Neural progenitor cell (in vitro differentiated cells): ENCODE data around the gene CSF3R. TPM values are rescaled to one million over a fixed set of nuclear protein-coding genes. Genes with fewer than 3 reads are reported as not detected.

ENCODE experiments used
- DNase-seq: peaks from one replicate; pipeline ENCODE4 v3.0.0-alpha.2; 2016; ENCODE audit warnings: low spot score
- H2AFZ ChIP-seq: fragments of 200-600 bp; sonication (generic); replicated peaks from 2 replicates; pipeline ENCODE4 v1.6.1; 2016; ENCODE audit warnings: antibody characterized with exemption
- H3F3A ChIP-seq: fragments of 200-600 bp; sonication (generic); 2 replicates; pipeline ENCODE4 v1.6.1; 2016; ENCODE audit warnings: antibody characterized with exemption, low read depth
- H3K27ac ChIP-seq: fragments of 200-600 bp; sonication (generic); 2 replicates; pipeline ENCODE4 v1.5.1; 2016; ENCODE audit warnings: mild to moderate bottlenecking
- H3K27me3 ChIP-seq: fragments of 200-600 bp; sonication (generic); 2 replicates; pipeline ENCODE4 v1.6.1; 2016; ENCODE audit warnings: mild to moderate bottlenecking, moderate library complexity
- H3K36me3 ChIP-seq: fragments of 200-600 bp; sonication (generic); 2 replicates; pipeline ENCODE4 v1.5.1; 2016
- H3K4me1 ChIP-seq: fragments of 200-600 bp; sonication (generic); 2 replicates; pipeline ENCODE4 v1.6.1; 2016; ENCODE audit warnings: mixed run types
- H3K4me2 ChIP-seq: fragments of 200-600 bp; sonication (generic); 2 replicates; pipeline ENCODE4 v1.6.1; 2016
- H3K4me3 ChIP-seq: fragments of 200-600 bp; sonication (generic); 2 replicates; pipeline ENCODE4 v1.5.1; 2016
- H3K79me2 ChIP-seq: fragments of 200-600 bp; sonication (generic); 2 replicates; pipeline ENCODE4 v1.6.1; 2016; ENCODE audit warnings: low read depth
- H3K9ac ChIP-seq: fragments of 200-600 bp; sonication (generic); 2 replicates; pipeline ENCODE4 v1.6.1; 2016
- H3K9me3 ChIP-seq: fragments of 200-600 bp; sonication (generic); 2 replicates; pipeline ENCODE4 v1.5.1; 2016; ENCODE audit warnings: low read depth
- H4K20me1 ChIP-seq: fragments of 200-600 bp; sonication (generic); 2 replicates; pipeline ENCODE4 v1.6.1; 2016; ENCODE audit warnings: low read depth
- H3K27ac Mint-ChIP-seq: 3 replicates; pipeline ENCODE4 v1.8.0; 2021; ENCODE audit warnings: mixed read lengths
- H3K27me3 Mint-ChIP-seq: 2 replicates; pipeline ENCODE4 v1.8.0; 2022; ENCODE audit warnings: low read depth, mild to moderate bottlenecking, inconsistent platforms, moderate library complexity, mixed read lengths; ENCODE audit not compliant: insufficient read depth
- H3K36me3 Mint-ChIP-seq: 3 replicates; pipeline ENCODE4 v1.8.0; 2021; ENCODE audit warnings: mixed read lengths
- H3K4me1 Mint-ChIP-seq: 3 replicates; pipeline ENCODE4 v1.8.0; 2021; ENCODE audit warnings: mixed read lengths
- H3K4me3 Mint-ChIP-seq: 3 replicates; pipeline ENCODE4 v1.8.0; 2021; ENCODE audit warnings: mild to moderate bottlenecking, moderate library complexity, mixed read lengths
- H3K9me3 Mint-ChIP-seq: 3 replicates; pipeline ENCODE4 v1.8.0; 2020; ENCODE audit warnings: mixed read lengths
- CTCF ChIP-seq: fragments of 200-600 bp; sonication (generic); IDR thresholded peaks from 2 replicates; pipeline ENCODE4 v1.5.1; 2017; ENCODE audit warnings: antibody characterized with exemption, mild to moderate bottlenecking
- EZH2 ChIP-seq: fragments of 200-600 bp; sonication (generic); IDR thresholded peaks from 2 replicates; pipeline ENCODE4 v1.6.1; 2017; ENCODE audit warnings: antibody characterized with exemption, mild to moderate bottlenecking, moderate library complexity
- EZH2phosphoT487 ChIP-seq: fragments of 200-600 bp; sonication (generic); IDR thresholded peaks from 2 replicates; pipeline ENCODE4 v1.6.1; 2017; ENCODE audit warnings: antibody characterized with exemption
- total RNA-seq: library from RNA; depleted of rRNA; stranded (reverse); fragments of >200 nt; gene quantifications from 2 replicates; pipeline ENCODE4 v1.2.3, GENCODE V29; 2015; ENCODE audit warnings: low replicate concordance

The CSF3R gene
- total RNA-seq, 1 donor from 2014 or later, result not detected

- Histone ChIP-seq H2AFZ (peak overlapping the region; percentile 71), H3K4me2 (no peak overlapping the region), H4K20me1 (no peaks in the 10 kb centered on the region), H3K9me3 (no peaks in the 10 kb centered on the region), H3K4me3 (no peak overlapping the region), H3K79me2 (no peaks in the 10 kb centered on the region), H3F3A (peaks cover 16% of the 10 kb centered on the region), H3K9ac (no peak overlapping the region), H3K27ac (no peak overlapping the region), H3K27me3 (no peaks in the 10 kb centered on the region), H3K4me1 (peaks cover 30% of the 10 kb centered on the region), H3K36me3 (no peaks in the 10 kb centered on the region)
- Mint-ChIP-seq H3K4me1 (peaks cover 20% of the 10 kb centered on the region), H3K4me3 (no peak overlapping the region), H3K27ac (no peak overlapping the region), H3K9me3 (no peaks in the 10 kb centered on the region), H3K27me3 (no peaks in the 10 kb centered on the region), H3K36me3 (no peaks in the 10 kb centered on the region)
- TF ChIP-seq EZH2phosphoT487, result no peak
- peak; percentile 94 for TF ChIP-seq CTCF
- DNase-seq, result peak; percentile 86
Observed at GRCh38 chr1:36516372-36517010, 33.8 kb upstream of the CSF3R start.

- Histone ChIP-seq H3K36me3 (no peaks in the 10 kb centered on the region), H3K79me2 (no peaks in the 10 kb centered on the region), H3K4me1 (peaks cover 27% of the 10 kb centered on the region), H3K27me3 (no peaks in the 10 kb centered on the region), H3K9me3 (no peaks in the 10 kb centered on the region), H3K9ac (no peak overlapping the region), H3K4me2 (no peak overlapping the region), H3K27ac (no peak overlapping the region), H2AFZ (peak overlapping the region; percentile 71), H3K4me3 (no peak overlapping the region), H4K20me1 (no peaks in the 10 kb centered on the region), H3F3A (peaks cover 16% of the 10 kb centered on the region)
- DNase-seq, result no peak
- peaks cover 19% of the 10 kb centered on the region for H3K4me1 Mint-ChIP-seq
- no peaks in the 10 kb centered on the region for H3K36me3 Mint-ChIP-seq
- H3K9me3 Mint-ChIP-seq, result no peaks in the 10 kb centered on the region
- no peak overlapping the region for H3K27ac Mint-ChIP-seq
- TF ChIP-seq EZH2phosphoT487 (no peak), CTCF (no peak), EZH2 (no peak)
- H3K4me3 Mint-ChIP-seq, result no peak overlapping the region
- H3K27me3 Mint-ChIP-seq, result no peaks in the 10 kb centered on the region
Observed at GRCh38 chr1:36515315-36516138, 32.8 kb upstream of the CSF3R start.

GRCh38 chr1:36514501-36514900 is 31.8 kb upstream of the CSF3R start:
- Histone ChIP-seq H3K9ac (no peak overlapping the region), H3K9me3 (no peaks in the 10 kb centered on the region), H3K27me3 (no peaks in the 10 kb centered on the region), H2AFZ (peak overlapping the region; percentile 92), H3K27ac (no peak overlapping the region), H3K4me2 (no peak overlapping the region), H3K4me1 (peaks cover 18% of the 10 kb centered on the region), H3K79me2 (no peaks in the 10 kb centered on the region), H3K36me3 (no peaks in the 10 kb centered on the region), H3K4me3 (no peak overlapping the region), H4K20me1 (no peaks in the 10 kb centered on the region), H3F3A (peaks cover 6% of the 10 kb centered on the region)
- H3K27ac Mint-ChIP-seq, result no peak overlapping the region
- H3K4me1 Mint-ChIP-seq, result peaks cover 14% of the 10 kb centered on the region
- H3K4me3 Mint-ChIP-seq, result no peak overlapping the region
- no peaks in the 10 kb centered on the region for H3K36me3 Mint-ChIP-seq
- TF ChIP-seq EZH2 (no peak), CTCF (no peak), EZH2phosphoT487 (no peak)
- no peaks in the 10 kb centered on the region for H3K9me3 Mint-ChIP-seq
- H3K27me3 Mint-ChIP-seq, result no peaks in the 10 kb centered on the region
- no peak for DNase-seq
